Activated CD8-positive, alpha-beta memory T cell treated with anti-CD3 and anti-CD28 coated beads for 24 hours (primary cell): ENCODE data around the gene ZNF839.
"Not testable (repeated sequence)": the region's sequence is repeated elsewhere in the genome, so short reads cannot be mapped to it uniquely, and the experiment has no call there.

Experiments used
- DNase-seq: peaks from one replicate; pipeline ENCODE4 v3.0.0-alpha.2; 2020

Gene ZNF839

GRCh38 chr14:102344084-102344483, 24.5 kb downstream of the ZNF839 start:
- DNase-seq: no peak

- DNase-seq: no peak
Observed at GRCh38 chr14:102344485-102344884, 24.9 kb downstream of the ZNF839 start.

- DNase-seq: no peak
Observed at GRCh38 chr14:102345232-102345631, 25.7 kb downstream of the ZNF839 start.

GRCh38 chr14:102346645-102347044, 27.1 kb downstream of the ZNF839 start:
- DNase-seq: no peak

GRCh38 chr14:102348376-102348775, 28.8 kb downstream of the ZNF839 start:
- no peak for DNase-seq

- no peak for DNase-seq
Observed at GRCh38 chr14:102351023-102351422, 31.5 kb downstream of the ZNF839 start.

- DNase-seq: not testable (repeated sequence)
Observed at GRCh38 chr14:102351593-102351992, 32.0 kb downstream of the ZNF839 start.

- DNase-seq: no peak
Observed at GRCh38 chr14:102352213-102352612, 32.7 kb downstream of the ZNF839 start.

GRCh38 chr14:102353126-102353619, 33.6 kb downstream of the ZNF839 start:
- no peak for DNase-seq

- DNase-seq: no peak
Observed at GRCh38 chr14:102356280-102356679, 36.7 kb downstream of the ZNF839 start.

GRCh38 chr14:102359341-102359740, 39.8 kb downstream of the ZNF839 start:
- DNase-seq: no peak

GRCh38 chr14:102360388-102360787, 40.8 kb downstream of the ZNF839 start:
- DNase-seq: no peak

GRCh38 chr14:102362084-102362483, 42.5 kb downstream of the ZNF839 start:
- DNase-seq: peak; percentile 74

- peak; percentile 99 for DNase-seq
Observed at GRCh38 chr14:102362545-102363181, 43.1 kb downstream of the ZNF839 start, which contains the start of the genes CINP and TECPR2. Gene CINP (minus strand): TSS chr14:102362890. CDS start chr14:102362851, 39 bp downstream. Gene TECPR2 (plus strand): TSS chr14:102362941. CDS start chr14:102376722, 13,781 bp downstream.

- DNase-seq: no peak
Observed at GRCh38 chr14:102363182-102363943, 43.8 kb downstream of the ZNF839 start.

- DNase-seq: no peak
Observed at GRCh38 chr14:102370305-102370809, 50.8 kb downstream of the ZNF839 start.

- no peak for DNase-seq
Observed at GRCh38 chr14:102371361-102371760, 51.8 kb downstream of the ZNF839 start.

GRCh38 chr14:102373110-102373509, 53.6 kb downstream of the ZNF839 start:
- no peak for DNase-seq

- no peak for DNase-seq
Observed at GRCh38 chr14:102374264-102374663, 54.7 kb downstream of the ZNF839 start.

GRCh38 chr14:102375119-102375518, 55.6 kb downstream of the ZNF839 start:
- DNase-seq: no peak

- DNase-seq: no peak
Observed at GRCh38 chr14:102377696-102378095, 58.1 kb downstream of the ZNF839 start.

- DNase-seq: no peak
Observed at GRCh38 chr14:102378830-102379229, 59.3 kb downstream of the ZNF839 start.

- DNase-seq: no peak
Observed at GRCh38 chr14:102387086-102387485, 67.5 kb downstream of the ZNF839 start.

GRCh38 chr14:102389246-102389645, 69.7 kb downstream of the ZNF839 start:
- DNase-seq: no peak
